HEK293T (cell line): ENCODE results near the gene ELF3.

ENCODE experiments used
- BHLHE40 ChIP-seq: fragments of 450-650 bp; IDR thresholded peaks from 2 replicates; pipeline ENCODE4 v1.6.1; 2016; ENCODE audit warnings: mild to moderate bottlenecking, moderate library complexity, borderline replicate concordance
- ELF4 ChIP-seq: fragments of 450-650 bp; IDR thresholded peaks from 2 replicates; pipeline ENCODE4 v1.6.1; 2017; ENCODE audit warnings: antibody characterized with exemption
- SUZ12 ChIP-seq: fragments of 450-650 bp; IDR thresholded peaks from 2 replicates; pipeline ENCODE4 v1.6.1; 2016; ENCODE audit warnings: mild to moderate bottlenecking
- ZNF384 ChIP-seq: fragments of 450-650 bp; IDR thresholded peaks from 2 replicates; pipeline ENCODE4 v1.6.1; 2016

DNA sequence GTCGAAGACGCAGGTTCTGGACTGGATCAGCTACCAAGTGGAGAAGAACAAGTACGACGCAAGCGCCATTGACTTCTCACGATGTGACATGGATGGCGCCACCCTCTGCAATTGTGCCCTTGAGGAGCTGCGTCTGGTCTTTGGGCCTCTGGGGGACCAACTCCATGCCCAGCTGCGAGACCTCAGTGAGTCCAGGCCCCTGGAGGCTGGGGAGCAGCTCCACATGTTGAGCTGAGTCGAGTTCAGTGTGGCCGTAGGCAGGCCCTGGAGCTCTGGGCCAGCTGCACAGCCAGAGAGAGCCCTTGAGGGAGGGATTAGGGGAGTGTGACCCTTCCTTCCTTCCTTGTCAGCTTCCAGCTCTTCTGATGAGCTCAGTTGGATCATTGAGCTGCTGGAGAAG lies 1.6 kb downstream of the ELF3 start:
- TF ChIP-seq SUZ12 (no peak), ZNF384 (no peak), BHLHE40 (no peak), ELF4 (no peak)
